Measurements from ENCODE around the gene CYP3A7.
"Not testable (repeated sequence)": the region's sequence is repeated elsewhere in the genome, so short reads cannot be mapped to it uniquely, and the experiment has no call there.

CYP3A7 gene

GRCh38 chr7:99665312-99666012 lies 69.5 kb downstream of the CYP3A7 start:
- no peak for DNase-seq

GRCh38 chr7:99657879-99658278 lies 77.1 kb downstream of the CYP3A7 start:
- DNase-seq: not testable (repeated sequence)
